Measurements from ENCODE around the gene ICAM1. TPM values are rescaled to one million over a fixed set of nuclear protein-coding genes. Genes with fewer than 3 reads are reported as not detected.

The ICAM1 gene
- total RNA-seq: 10 to 100 TPM; 45.2 to 46.4 TPM

- POLR2A ChIA-PET: interaction anchor here (0.6 to 4.7 kb wide), 21 partner anchors 9 to 397 kb away, joined by 3 to 69 read pairs (median 5); partner anchors contain the start of genes DNMT1, ICAM4, ICAM5 and MRPL4
- no peaks in the 10 kb centered on the region for H3K9me3 Mint-ChIP-seq
- peaks cover 19% of the 10 kb centered on the region for H3K36me3 Mint-ChIP-seq
- CTCF ChIA-PET: interaction anchor here (0.6 to 6.5 kb wide), 28 partner anchors 10 to 213 kb away, joined by 3 to 212 read pairs (median 6); partner anchors contain the start of genes CDC37, ICAM4, ICAM5 and TYK2
- intact Hi-C loops (cut with micrococcal nuclease): loop anchor here (1.0 to 2.0 kb wide), 4 partner anchors 11 to 110 kb away; partner anchors contain the start of genes ICAM4, RAVER1 and TYK2
- peak within 1 kb of the TSS; percentile 89 for H3K27ac Mint-ChIP-seq
- peaks cover 35% of the 10 kb centered on the region for H3K4me1 Mint-ChIP-seq (ENCODE audit: low read depth)
- H3K27me3 Mint-ChIP-seq: no peaks in the 10 kb centered on the region
- peak within 1 kb of the TSS; percentile 85 for H3K4me3 Mint-ChIP-seq
- DNase-seq: peak; percentile 89
Measured at GRCh38 chr19:10270616-10271394, at the start of gene ICAM1. Gene ICAM1 (plus strand): TSS chr19:10271120. CDS start chr19:10271160, 40 bp downstream.

- Mint-ChIP-seq H3K4me1 (ENCODE audit: low read depth) (peaks cover 15% of the 10 kb centered on the region), H3K4me3 (no peak overlapping the region), H3K27me3 (no peaks in the 10 kb centered on the region), H3K27ac (no peak overlapping the region), H3K9me3 (no peaks in the 10 kb centered on the region), H3K36me3 (peaks cover 8% of the 10 kb centered on the region)
- intact Hi-C loops (cut with micrococcal nuclease): no loop called here
- DNase-seq: no peak
- ChIA-PET CTCF (interaction anchor here (0.7 kb wide), 1 partner anchor 28 kb away, joined by 4 read pairs; no protein-coding TSS in a partner anchor), POLR2A (no interaction called here)
Measured at GRCh38 chr19:10222201-10222890, 48.6 kb upstream of the ICAM1 start.

GRCh38 chr19:10223488-10224213 is 47.3 kb upstream of the ICAM1 start:
- Mint-ChIP-seq H3K27me3 (no peaks in the 10 kb centered on the region), H3K4me1 (ENCODE audit: low read depth) (peaks cover 15% of the 10 kb centered on the region), H3K27ac (no peak overlapping the region), H3K4me3 (no peak overlapping the region), H3K9me3 (no peaks in the 10 kb centered on the region), H3K36me3 (peaks cover 8% of the 10 kb centered on the region)
- DNase-seq: no peak
- intact Hi-C loops (cut with micrococcal nuclease): no loop called here
- CTCF ChIA-PET: interaction anchor here (1.1 kb wide), 1 partner anchor 27 kb away, joined by 4 read pairs; no protein-coding TSS in a partner anchor
- POLR2A ChIA-PET: no interaction called here

- Mint-ChIP-seq H3K9me3 (no peaks in the 10 kb centered on the region), H3K4me3 (no peak overlapping the region), H3K27ac (no peak overlapping the region), H3K27me3 (no peaks in the 10 kb centered on the region), H3K36me3 (peaks cover 8% of the 10 kb centered on the region), H3K4me1 (ENCODE audit: low read depth) (peaks cover 18% of the 10 kb centered on the region)
- ChIA-PET POLR2A (no interaction called here), CTCF (interaction anchor here (1.1 kb wide), 1 partner anchor 26 kb away, joined by 4 read pairs; no protein-coding TSS in a partner anchor)
- intact Hi-C loops (cut with micrococcal nuclease): no loop called here
- no peak for DNase-seq
Measured at GRCh38 chr19:10224337-10224736, 46.6 kb upstream of the ICAM1 start.

- Mint-ChIP-seq H3K4me1 (ENCODE audit: low read depth) (peaks cover 16% of the 10 kb centered on the region), H3K4me3 (no peak overlapping the region), H3K27me3 (no peaks in the 10 kb centered on the region), H3K9me3 (no peaks in the 10 kb centered on the region), H3K27ac (no peak overlapping the region), H3K36me3 (peaks cover 8% of the 10 kb centered on the region)
- intact Hi-C loops (cut with micrococcal nuclease): no loop called here
- ChIA-PET POLR2A (interaction anchor here (1.6 kb wide), 1 partner anchor 31 kb away, joined by 4 read pairs; the partner anchor contains the start of gene DNMT1), CTCF (interaction anchor here (5.7 kb wide), 1 partner anchor 25 kb away, joined by 41 read pairs; the partner anchor contains the start of gene MRPL4)
- DNase-seq: no peak
Measured at GRCh38 chr19:10226021-10226375, 44.9 kb upstream of the ICAM1 start.

- POLR2A ChIA-PET: interaction anchor here (1.6 kb wide), 1 partner anchor 32 kb away, joined by 4 read pairs; the partner anchor contains the start of gene DNMT1
- intact Hi-C loops (cut with micrococcal nuclease): no loop called here
- no peak overlapping the region for H3K4me3 Mint-ChIP-seq
Measured at GRCh38 chr19:10226376-10227025, 44.4 kb upstream of the ICAM1 start.

GRCh38 chr19:10227026-10227971 is 43.6 kb upstream of the ICAM1 start:
- Mint-ChIP-seq H3K4me1 (ENCODE audit: low read depth) (peaks cover 16% of the 10 kb centered on the region), H3K36me3 (peaks cover 8% of the 10 kb centered on the region), H3K27me3 (no peaks in the 10 kb centered on the region), H3K9me3 (no peaks in the 10 kb centered on the region), H3K27ac (no peak overlapping the region), H3K4me3 (no peak overlapping the region)
- CTCF ChIA-PET: interaction anchor here (0.9 to 5.7 kb wide), 5 partner anchors 11 to 107 kb away, joined by 3 to 41 read pairs (median 6); partner anchors contain the start of gene MRPL4
- no peak for DNase-seq
- POLR2A ChIA-PET: no interaction called here
- intact Hi-C loops (cut with micrococcal nuclease): no loop called here

More at GRCh38 chr19:10226376-10227025, 44.4 kb upstream of the ICAM1 start:
- Mint-ChIP-seq H3K36me3 (peaks cover 8% of the 10 kb centered on the region), H3K4me1 (ENCODE audit: low read depth) (peaks cover 16% of the 10 kb centered on the region), H3K27me3 (no peaks in the 10 kb centered on the region), H3K27ac (no peak overlapping the region), H3K9me3 (no peaks in the 10 kb centered on the region)
- CTCF ChIA-PET: interaction anchor here (5.7 kb wide), 1 partner anchor 24 kb away, joined by 41 read pairs; the partner anchor contains the start of gene MRPL4
- no peak for DNase-seq

GRCh38 chr19:10228393-10228792 is 42.5 kb upstream of the ICAM1 start:
- CTCF ChIA-PET: interaction anchor here (0.7 to 5.7 kb wide), 11 partner anchors 9 to 353 kb away, joined by 3 to 41 read pairs (median 4); partner anchors contain the start of gene MRPL4
- no peak for DNase-seq
- peaks cover 5% of the 10 kb centered on the region for H3K36me3 Mint-ChIP-seq

GRCh38 chr19:10228920-10229319 is 42.0 kb upstream of the ICAM1 start:
- Mint-ChIP-seq H3K27me3 (no peaks in the 10 kb centered on the region), H3K4me3 (no peak overlapping the region), H3K27ac (peak overlapping the region; percentile 35), H3K36me3 (peaks cover 3% of the 10 kb centered on the region), H3K4me1 (ENCODE audit: low read depth) (peaks cover 16% of the 10 kb centered on the region), H3K9me3 (no peaks in the 10 kb centered on the region)
- intact Hi-C loops (cut with micrococcal nuclease): loop anchor here (1.0 kb wide), 1 partner anchor 21 kb away; no protein-coding TSS in a partner anchor
- ChIA-PET POLR2A (interaction anchor here (1.0 kb wide), 1 partner anchor 23 kb away, joined by 4 read pairs; the partner anchor contains the start of gene MRPL4), CTCF (interaction anchor here (0.7 to 5.7 kb wide), 10 partner anchors 9 to 354 kb away, joined by 3 to 41 read pairs (median 4); partner anchors contain the start of gene MRPL4)
- peak; percentile 56 for DNase-seq

More at GRCh38 chr19:10228393-10228792, 42.5 kb upstream of the ICAM1 start:
- Mint-ChIP-seq H3K27me3 (no peaks in the 10 kb centered on the region), H3K27ac (no peak overlapping the region), H3K4me3 (no peak overlapping the region), H3K9me3 (no peaks in the 10 kb centered on the region), H3K4me1 (ENCODE audit: low read depth) (peaks cover 16% of the 10 kb centered on the region)
- POLR2A ChIA-PET: interaction anchor here (1.0 kb wide), 1 partner anchor 24 kb away, joined by 4 read pairs; the partner anchor contains the start of gene MRPL4
- intact Hi-C loops (cut with micrococcal nuclease): no loop called here

All from activated CD4-positive, alpha-beta memory T cell treated with anti-CD3 and anti-CD28 coated beads for 36 hours (primary cell).